Activated effector memory CD4-positive, alpha-beta T cell treated with anti-CD3 and anti-CD28 coated beads, Interleukin-2, amount 50 U/mL, for 16 hours (primary cell): ENCODE data around the gene ASPSCR1.
A peak's percentile ranks its signal among the peaks of the same experiment; 100 is the strongest.

Experiments
- DNase-seq: peaks from one replicate; pipeline ENCODE4 v3.0.0-alpha.2; 2020

ASPSCR1 gene

DNA sequence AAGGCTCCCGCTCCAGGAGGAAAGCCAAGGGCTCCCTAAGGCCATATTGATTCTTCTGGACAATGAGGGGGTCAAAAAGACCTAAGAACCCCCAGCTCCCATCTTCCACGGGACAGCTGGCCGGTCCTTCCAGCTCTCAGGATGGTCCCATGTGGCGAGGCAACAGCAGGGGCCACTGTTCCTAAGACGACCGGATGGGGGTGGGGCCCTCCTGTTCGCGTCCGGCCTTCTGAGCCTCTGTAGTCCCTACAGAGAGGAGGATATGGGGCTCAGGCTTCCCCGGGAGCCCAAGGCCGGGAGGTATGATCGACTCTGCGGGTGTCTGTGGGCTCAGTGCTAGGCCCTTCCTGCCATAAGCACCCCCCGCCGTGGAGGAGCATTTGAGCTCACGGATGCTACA, 66.1 kb downstream of the ASPSCR1 start:
- no peak for DNase-seq

DNA sequence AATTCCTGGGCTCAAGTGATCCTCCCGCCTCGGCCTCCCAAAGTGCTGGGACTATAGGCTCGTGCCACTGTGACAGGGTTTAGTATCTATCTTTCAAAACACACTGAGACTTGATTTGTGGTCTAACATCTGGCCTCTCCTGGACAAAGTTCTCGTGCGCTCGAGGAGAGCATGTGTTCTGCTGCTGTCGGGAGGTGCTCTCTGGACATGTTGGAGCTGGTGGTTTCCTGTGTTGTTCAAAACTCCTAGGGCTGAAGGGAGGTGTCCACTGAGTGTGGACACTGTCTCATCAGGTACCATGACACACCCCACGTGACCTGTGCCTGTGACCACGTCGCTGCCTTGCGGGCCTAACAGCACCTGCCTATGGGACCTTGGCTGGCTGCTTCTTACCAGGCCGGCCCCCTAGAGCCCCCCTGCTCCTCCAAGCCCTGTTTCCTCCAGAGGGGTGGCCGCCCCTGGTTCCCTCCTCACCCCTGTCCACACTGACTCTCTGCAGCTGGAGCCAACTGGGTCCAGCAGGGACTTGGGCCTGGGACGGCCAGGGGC, 68.6 kb downstream of the ASPSCR1 start:
- no peak for DNase-seq

DNA sequence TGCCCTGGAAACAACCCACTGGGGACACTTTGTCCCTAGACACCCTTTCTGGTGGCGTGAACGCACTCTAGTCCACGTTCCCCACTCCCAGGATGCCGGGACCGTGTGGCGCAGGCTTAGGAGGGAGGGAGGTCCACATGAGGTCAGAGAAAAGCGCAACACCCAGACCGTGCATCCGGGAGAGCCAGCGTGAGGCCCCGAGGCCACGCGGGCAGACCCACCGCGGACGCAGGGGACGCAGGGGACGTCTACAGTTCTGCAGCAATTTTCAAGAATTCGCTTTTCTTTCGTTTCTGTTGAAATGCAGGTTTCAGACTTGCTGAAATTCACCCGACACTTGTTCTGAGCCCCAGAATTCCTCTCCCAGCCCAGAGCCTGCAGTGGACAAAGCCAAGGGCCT, 69.5 kb downstream of the ASPSCR1 start:
- no peak for DNase-seq

GRCh38 chr17:82047379-82047778, 70.0 kb downstream of the ASPSCR1 start:
- DNase-seq, result no peak

DNA sequence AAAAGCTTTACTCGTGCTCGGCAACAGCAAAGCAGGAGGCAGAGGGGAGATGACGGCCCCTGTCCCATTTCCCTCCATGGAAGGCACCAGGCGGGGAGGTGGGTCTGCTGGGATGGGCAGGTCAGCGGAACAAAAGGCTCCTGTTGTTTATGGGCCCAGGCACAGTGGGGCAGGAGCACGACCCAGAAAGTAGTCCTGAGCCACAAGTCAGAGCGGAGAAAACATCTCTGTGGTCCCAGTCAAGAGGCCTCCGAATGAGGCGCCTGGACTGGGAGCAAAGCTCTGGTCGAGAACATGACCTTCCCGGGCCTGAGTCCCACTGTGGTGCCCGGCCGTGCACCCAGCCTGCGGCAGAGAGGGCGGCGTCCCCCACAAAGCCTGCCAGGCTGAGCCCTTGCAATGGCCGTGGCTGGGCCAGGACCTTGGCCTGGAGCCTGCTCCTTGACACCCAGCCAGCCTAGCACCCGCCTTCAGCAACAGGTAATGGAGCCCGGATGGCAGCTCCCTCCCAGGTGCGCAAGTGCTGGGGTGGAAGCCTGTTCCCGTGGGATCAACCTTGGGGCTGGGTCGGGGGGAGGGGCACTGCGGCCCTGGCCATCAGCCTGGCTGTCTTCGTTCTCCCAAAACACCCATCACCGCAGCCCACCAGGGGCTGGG, 70.6 kb downstream of the ASPSCR1 start:
- no peak for DNase-seq

GRCh38 chr17:82048571-82048971, 71.1 kb downstream of the ASPSCR1 start:
- DNase-seq, result no peak

DNA sequence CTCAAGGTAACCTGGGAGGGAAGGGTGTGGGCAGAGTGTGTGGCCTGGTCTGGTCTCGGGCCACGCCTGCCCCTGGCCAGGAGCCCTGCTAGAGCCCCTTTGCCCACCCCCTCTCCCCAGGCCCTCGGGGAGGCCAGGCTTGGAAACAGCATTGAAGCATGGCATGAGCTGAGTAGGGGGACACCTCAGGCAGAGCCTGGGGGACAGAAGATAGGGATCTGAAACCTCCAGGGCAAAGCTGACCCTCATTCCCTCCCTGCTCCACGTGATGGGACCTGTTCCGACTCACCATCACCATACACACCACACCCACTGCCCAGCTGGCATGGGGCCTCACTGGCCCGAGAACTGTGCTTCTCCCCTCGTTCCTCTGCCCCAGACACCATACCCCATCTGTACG, 71.7 kb downstream of the ASPSCR1 start:
- DNase-seq, result no peak

GRCh38 chr17:82049521-82049971, 72.1 kb downstream of the ASPSCR1 start:
- no peak for DNase-seq

GRCh38 chr17:82050152-82050760, 72.8 kb downstream of the ASPSCR1 start:
- DNase-seq, result no peak

DNA sequence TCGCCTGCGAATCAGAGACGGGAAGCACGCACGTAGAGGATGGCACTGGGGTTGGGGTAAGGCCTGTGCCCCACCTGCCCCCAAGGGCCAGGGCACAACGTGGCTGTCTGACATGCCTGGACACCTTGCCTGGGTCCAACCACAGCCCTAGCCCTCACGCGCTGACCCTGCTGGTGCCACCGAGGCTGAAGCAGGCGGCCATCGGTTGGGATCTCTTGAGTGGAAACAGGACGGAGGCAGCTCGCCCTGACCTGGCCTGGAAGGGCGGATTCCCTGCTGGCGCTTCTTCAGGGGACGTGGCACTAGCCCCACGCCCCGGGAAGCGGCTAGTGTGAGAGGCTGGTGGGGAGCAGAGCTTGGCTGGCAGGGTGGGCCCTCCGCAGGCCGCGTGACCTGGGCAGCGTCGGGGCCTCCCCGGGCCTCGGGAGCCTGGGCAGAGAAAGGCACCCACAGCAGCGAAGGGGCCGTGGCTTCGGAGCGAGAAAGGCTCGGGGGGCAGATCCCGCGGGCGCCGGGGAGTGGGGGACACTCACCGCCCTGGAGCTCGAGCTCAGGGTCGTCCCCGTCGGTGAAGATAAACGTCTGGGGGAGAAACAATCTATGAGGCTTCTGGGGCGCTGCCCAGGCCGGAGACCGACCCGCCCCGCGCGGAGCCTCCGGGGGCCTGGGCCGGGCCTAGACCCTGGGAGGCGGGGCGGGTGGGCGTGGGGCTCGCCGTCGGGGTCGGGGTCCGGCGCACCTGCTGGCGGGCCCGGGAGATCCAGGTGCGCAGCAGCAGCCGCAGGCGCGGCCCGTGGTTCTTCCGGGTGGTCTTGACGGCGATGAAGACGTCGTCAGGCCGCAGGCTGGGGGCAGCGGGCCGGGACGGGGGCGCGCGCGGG, 73.6 kb downstream of the ASPSCR1 start:
- DNase-seq, result no peak

GRCh38 chr17:82051776-82052637, 74.6 kb downstream of the ASPSCR1 start, which contains the start of the genes GPS1 and RFNG:
Gene GPS1 (plus strand): TSS chr17:82051898. CDS start chr17:82051932, 34 bp downstream.
Gene RFNG (minus strand): TSS chr17:82051811. CDS start chr17:82051766, 45 bp downstream.
- peak; percentile 95 for DNase-seq

DNA sequence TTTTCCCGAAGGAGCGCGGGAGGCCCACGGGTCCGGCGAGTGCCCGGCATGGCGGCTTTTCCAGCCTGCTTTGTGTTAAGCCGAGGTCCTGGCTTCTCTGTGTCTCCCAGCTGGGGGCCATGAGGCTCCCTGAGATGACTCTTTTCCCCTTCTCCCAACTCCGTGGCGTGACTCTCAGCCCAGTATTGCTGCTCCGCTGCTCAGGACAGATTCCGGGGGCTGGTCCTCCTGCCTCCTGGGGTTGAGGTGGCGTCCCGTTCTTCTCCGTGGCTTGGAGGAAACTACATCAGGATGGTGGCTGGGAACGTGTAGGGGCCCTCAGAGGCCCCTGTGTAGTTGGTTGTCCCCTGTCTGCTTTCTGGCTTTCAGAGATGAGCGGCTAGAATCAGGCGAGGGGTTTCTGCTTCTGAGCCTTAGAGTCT, 75.2 kb downstream of the ASPSCR1 start:
- no peak for DNase-seq

- no peak for DNase-seq
These were observed 75.7 kb downstream of the ASPSCR1 start for GRCh38 chr17:82053130-82053529.

- no peak for DNase-seq
These were observed 76.3 kb downstream of the ASPSCR1 start for GRCh38 chr17:82053556-82054263.

DNA sequence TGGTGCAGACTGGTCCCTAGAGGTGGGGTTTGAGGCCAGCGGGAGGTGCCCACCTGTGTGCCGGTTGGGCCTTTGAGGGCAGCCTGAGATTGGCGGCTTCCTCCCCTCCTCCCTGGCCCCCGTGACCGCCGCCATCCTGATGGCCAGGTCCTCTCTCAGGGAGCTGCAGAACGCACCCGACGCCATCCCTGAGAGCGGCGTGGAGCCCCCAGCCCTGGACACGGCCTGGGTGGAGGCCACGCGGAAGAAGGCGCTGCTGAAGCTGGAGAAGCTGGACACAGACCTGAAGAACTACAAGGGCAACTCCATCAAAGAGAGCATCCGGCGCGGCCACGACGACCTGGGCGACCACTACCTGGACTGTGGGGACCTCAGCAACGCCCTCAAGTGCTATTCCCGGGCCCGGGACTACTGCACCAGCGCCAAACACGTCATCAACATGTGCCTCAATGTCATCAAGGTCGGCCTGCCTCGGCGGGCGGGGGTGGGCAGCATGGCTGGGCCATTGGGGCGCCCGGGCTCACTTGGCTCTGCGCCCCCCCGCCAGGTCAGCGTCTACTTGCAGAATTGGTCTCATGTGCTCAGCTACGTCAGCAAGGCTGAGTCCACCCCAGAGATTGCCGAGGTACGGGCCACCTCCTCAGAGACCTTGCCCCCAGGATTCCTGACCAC, 77.1 kb downstream of the ASPSCR1 start:
- no peak for DNase-seq

DNA sequence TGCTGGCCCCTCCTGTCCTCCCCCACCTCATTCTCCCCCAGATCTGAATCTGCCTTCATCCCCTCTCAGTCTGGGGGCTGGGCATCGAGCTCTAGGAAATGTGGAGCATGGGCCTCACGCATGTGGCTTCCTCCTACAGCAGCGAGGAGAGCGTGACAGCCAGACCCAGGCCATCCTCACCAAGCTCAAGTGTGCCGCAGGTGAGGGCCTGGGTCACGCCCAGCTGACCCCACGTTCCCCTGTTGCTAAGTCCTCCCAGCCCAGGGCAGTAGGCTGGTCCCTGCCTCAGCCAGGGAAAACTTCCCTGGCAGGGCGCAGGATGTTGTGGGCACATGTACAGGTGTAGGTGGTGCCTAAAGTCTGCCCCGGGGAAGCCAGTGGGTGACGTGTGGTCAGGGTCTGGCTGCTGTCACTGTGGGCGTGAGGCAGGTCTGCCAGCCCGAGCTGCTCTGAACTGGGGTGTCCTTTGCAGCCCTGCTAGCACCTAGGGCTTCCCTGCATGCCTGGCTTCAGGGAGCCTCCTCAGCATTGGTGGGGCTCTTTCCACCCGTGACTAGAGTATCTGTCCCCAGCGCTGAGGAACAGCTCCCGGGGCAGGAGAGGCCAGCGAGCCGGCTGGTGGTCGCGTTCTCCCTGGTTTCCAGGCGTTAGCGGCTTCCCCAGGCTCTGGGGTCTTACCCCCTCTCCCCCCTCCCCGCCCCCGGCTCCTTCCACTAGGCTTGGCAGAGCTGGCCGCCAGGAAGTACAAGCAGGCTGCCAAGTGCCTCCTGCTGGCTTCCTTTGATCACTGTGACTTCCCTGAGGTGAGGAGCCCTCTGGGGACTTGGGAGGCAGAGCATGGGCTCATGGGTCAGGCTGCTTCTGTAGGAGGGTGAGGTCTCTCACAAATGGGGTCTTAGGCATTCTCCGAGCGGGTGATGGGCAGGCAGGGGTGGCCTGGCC, 77.9 kb downstream of the ASPSCR1 start:
- DNase-seq, result no peak

DNA sequence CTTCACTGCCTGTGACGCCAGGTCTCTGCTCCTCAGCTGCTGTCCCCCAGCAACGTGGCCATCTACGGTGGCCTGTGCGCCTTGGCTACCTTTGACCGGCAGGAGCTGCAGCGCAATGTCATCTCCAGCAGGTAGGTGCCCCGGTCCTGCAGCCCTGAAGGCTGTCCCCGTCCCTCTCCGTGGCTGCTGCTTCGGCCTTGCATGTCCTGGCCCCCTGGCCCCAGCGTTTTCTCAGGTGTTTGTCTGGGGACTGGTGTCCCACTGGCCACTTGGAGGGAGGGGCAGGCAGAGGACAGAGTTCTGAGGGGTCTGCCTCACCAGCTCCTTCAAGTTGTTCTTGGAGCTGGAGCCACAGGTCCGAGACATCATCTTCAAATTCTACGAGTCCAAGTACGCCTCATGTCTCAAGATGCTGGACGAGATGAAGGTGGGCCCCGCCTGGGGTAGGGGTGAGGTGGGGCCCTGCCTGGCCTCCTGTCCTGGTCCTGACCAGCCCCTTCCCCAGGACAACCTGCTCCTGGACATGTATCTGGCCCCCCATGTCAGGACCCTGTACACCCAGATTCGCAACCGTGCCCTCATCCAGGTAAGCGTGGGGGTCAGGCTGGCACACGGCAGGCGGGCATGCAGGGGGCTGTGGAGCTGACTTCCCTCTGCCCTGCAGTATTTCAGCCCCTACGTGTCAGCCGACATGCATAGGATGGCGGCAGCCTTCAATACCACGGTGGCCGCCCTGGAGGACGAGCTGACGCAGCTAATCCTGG, 78.7 kb downstream of the ASPSCR1 start:
- DNase-seq, result no peak

- no peak for DNase-seq
These were observed 79.5 kb downstream of the ASPSCR1 start for GRCh38 chr17:82056729-82057621.
